GM19397 (cell line): ENCODE data around the gene AGAP5.
A peak's percentile ranks its signal among the peaks of the same experiment; 100 is the strongest.

Experiments
- ATAC-seq: cut with Tn5 transposase; IDR thresholded peaks from one replicate; pipeline ENCODE4 v1.9.1; 2021; ENCODE audit warnings: mild to moderate bottlenecking, moderate library complexity; ENCODE audit not compliant: unreplicated experiment

The AGAP5 gene

DNA sequence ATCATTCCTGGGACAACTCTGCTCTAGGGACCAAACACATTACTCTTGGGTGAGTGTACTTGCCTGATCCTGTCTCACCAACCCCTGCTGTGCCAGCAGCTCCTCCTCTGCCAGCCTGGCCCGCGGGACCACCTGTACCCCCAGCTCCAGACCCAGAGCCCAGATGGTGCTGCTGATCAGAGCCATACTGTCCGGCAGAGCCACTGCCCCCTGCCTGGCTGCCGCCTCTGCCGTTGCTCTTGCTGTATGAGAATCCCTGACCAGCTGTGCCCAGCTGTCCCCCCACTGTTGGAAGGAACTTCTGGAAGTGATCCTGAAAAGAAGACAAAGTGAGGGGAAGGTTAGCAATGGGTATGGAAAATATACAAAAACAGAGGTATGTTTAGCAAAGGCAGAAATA, 63.5 kb downstream of the AGAP5 start:
- no peak for ATAC-seq

DNA sequence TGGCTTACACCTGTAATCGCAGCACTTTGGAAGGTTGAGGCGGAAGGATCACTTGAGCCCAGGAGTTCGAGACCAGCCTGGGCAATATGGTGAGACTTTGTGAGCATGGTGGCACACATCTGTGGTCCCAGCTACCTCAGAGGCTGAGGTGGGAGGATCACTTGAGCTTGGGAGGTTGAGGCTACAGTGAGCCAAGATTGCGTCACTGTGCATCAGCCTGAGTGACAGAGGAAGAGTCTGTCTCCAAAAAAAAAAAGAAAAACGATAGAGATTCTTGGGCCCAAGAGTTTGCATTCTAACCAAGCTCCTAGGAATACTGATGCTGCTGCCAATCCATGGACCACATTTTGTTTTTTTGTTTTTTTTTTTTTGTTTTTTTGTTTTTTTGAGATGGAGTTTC, 68.7 kb downstream of the AGAP5 start:
- no peak for ATAC-seq

- ATAC-seq: no peak
These were observed 69.5 kb downstream of the AGAP5 start for GRCh38 chr10:73628405-73628804.

- ATAC-seq: no peak
These were observed 70.6 kb downstream of the AGAP5 start for GRCh38 chr10:73627300-73627699.

DNA sequence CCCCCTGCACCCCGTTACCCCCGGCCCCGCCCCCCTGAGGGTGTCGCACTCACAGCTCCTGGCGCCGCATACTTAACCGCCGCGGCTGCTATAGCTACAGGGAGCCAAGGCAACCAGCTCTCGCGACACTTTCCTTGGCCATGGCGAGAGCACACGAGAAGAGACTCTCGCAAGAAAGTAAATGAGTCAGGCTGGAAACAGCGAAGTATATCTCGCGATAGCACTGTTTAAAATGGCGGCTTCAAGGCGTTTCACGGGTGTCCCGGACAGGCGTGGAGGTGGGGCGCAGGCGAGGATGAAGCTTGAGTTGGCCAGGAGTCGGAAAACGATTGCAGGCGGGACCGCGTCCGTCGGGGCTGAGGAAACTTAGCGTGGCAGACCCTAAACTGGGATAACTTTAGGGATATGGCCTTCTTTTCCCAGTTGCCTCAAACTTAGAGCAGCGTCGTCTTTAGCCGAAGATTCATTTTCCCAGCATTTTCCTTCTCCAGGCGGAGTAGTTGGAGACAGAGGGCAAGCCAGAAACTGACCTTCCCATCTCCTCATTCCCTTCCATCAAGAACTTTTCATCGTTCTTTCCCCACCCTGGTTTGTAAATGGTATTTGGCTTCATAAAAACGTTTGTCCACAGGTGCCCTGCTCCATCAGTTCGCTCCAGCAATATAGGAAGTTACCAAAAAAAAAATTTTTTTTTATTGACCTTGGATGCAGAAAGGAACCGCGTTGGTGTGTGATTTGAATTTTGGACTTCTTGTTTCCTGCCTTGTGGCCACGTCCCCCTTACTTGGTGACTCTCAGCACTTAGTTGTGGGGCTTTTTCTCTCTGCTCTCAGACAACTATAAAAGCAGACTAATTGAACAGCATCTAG, 71.8 kb downstream of the AGAP5 start:
- peak; percentile 91 for ATAC-seq

- peak; percentile 40 for ATAC-seq
These were observed 72.7 kb downstream of the AGAP5 start for GRCh38 chr10:73625004-73625883.
